HG02763 (cell line): ENCODE data around the gene ZNF426.

Source experiments
- ATAC-seq: cut with Tn5 transposase; IDR thresholded peaks from one replicate; pipeline ENCODE4 v1.9.1; 2021; ENCODE audit warnings: mild to moderate bottlenecking, moderate library complexity; ENCODE audit not compliant: unreplicated experiment

Gene ZNF426

GRCh38 chr19:9498183-9498902 lies 40.1 kb downstream of the ZNF426 start, which contains the start of gene ZNF560:
Gene ZNF560 (minus strand): TSS chr19:9498616. CDS start chr19:9475313, 23,303 bp downstream.
- no peak for ATAC-seq

DNA sequence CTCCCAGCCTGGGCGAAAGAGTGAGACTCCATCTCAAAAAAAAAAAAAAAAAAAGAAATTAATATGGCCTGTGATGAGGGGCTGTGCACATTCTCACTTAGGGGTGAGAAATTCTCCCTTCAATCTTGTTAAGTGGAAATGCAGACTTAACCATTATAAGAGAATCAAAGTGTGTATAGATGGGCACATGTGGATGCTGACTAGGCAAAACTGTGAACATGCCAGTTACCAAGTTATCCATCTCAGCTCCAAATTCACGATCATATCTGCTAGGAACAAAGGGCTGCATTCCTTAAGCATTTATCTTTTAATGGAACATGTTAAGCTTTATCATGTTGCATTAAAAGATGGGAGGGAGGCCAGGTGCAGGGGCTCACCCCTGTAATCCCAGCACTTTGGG lies 44.3 kb downstream of the ZNF426 start:
- no peak for ATAC-seq

DNA sequence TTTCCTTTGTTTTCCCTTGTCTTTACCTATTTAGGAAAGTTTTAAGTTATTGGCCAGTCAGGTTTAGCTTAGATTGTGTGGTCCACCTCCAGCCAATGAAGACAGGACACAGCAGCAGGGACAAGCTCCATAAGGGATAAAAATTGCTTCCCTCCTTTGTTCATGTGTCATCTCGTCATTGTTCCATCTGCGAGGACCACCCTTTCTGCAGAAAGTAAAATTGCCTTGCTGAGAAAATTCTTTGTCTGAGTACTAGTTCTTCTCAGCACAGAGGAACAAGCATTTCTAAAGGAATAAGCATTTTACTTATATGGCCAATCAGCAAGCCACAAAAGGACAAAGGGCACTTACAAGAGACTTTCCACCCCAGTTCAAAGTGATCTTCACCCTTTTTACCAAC lies 51.4 kb downstream of the ZNF426 start:
- ATAC-seq = no peak

GRCh38 chr19:9485140-9485539 lies 53.3 kb downstream of the ZNF426 start:
- no peak for ATAC-seq

DNA sequence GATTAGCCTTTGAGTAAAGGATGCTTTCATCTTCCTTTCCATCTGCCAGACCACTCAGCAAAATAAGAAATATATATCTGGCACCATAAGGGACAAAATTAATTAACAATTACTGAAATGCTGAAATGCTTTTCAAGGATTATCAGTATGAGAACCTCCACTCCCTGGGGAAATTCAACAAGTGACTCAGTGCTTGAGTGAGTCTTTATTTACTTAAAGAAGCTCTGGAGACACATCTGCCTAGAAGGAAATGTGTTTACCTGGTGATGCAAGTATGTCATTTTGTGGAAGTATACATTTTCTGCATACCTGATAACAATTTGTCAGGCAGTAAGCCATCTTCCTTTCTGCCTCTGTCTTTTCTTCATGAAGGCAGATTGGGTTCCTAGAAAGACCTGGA lies 63.5 kb downstream of the ZNF426 start:
- ATAC-seq = no peak
